KOPT-K1 (cell line): ENCODE measurements around the gene QRICH1.

Experiments
- H3K27ac ChIP-seq: fragments of 200-600 bp; sonication (generic); 2 replicates; pipeline ENCODE4 v1.5.1; 2016; ENCODE audit warnings: antibody characterized with exemption, mild to moderate bottlenecking, low read depth, low read length; ENCODE audit not compliant: poor library complexity, severe bottlenecking
- H3K36me3 ChIP-seq: fragments of 200-600 bp; sonication (generic); 2 replicates; pipeline ENCODE4 v1.5.1; 2017; ENCODE audit warnings: antibody characterized with exemption, mild to moderate bottlenecking, low read length, moderate library complexity; ENCODE audit not compliant: insufficient read depth
- H3K9me3 ChIP-seq: fragments of 200-600 bp; sonication (generic); 2 replicates; pipeline ENCODE4 v1.5.1; 2017; ENCODE audit warnings: antibody characterized with exemption, low read length, mild to moderate bottlenecking; ENCODE audit not compliant: insufficient read depth, poor library complexity, severe bottlenecking

QRICH1 gene

GRCh38 chr3:49122886-49123545, 29.1 kb upstream of the QRICH1 start:
- Histone ChIP-seq H3K27ac (no peak overlapping the region), H3K36me3 (peaks cover 12% of the 10 kb centered on the region), H3K9me3 (no peaks in the 10 kb centered on the region)

GRCh38 chr3:49122451-49122850, 28.6 kb upstream of the QRICH1 start:
- H3K9me3 ChIP-seq = no peaks in the 10 kb centered on the region
- H3K27ac ChIP-seq = no peak overlapping the region
- H3K36me3 ChIP-seq = peaks cover 18% of the 10 kb centered on the region

GRCh38 chr3:49122022-49122421, 28.2 kb upstream of the QRICH1 start:
- peaks cover 22% of the 10 kb centered on the region for H3K36me3 ChIP-seq
- peak overlapping the region; percentile 82 for H3K27ac ChIP-seq

GRCh38 chr3:49121132-49121736, 27.4 kb upstream of the QRICH1 start:
- H3K27ac ChIP-seq = peak overlapping the region; percentile 82
- H3K36me3 ChIP-seq = peaks cover 30% of the 10 kb centered on the region
- H3K9me3 ChIP-seq = no peaks in the 10 kb centered on the region

More at GRCh38 chr3:49122022-49122421, 28.2 kb upstream of the QRICH1 start:
- H3K9me3 ChIP-seq = no peaks in the 10 kb centered on the region

GRCh38 chr3:49120438-49121131, 26.7 kb upstream of the QRICH1 start, which contains the start of gene USP19:
USP19 (minus strand) TSS chr3:49120823; CDS start chr3:49119145, 1,678 bp downstream.
- Histone ChIP-seq H3K27ac (peak within 1 kb of the TSS; percentile 82), H3K9me3 (no peaks in the 10 kb centered on the region), H3K36me3 (peaks cover 36% of the 10 kb centered on the region)

GRCh38 chr3:49120096-49120437, 26.2 kb upstream of the QRICH1 start:
- Histone ChIP-seq H3K36me3 (peaks cover 42% of the 10 kb centered on the region), H3K27ac (peak overlapping the region; percentile 82), H3K9me3 (no peaks in the 10 kb centered on the region)

GRCh38 chr3:49119439-49119838, 25.6 kb upstream of the QRICH1 start:
- H3K27ac ChIP-seq = peak overlapping the region; percentile 82
- peaks cover 48% of the 10 kb centered on the region for H3K36me3 ChIP-seq
- H3K9me3 ChIP-seq = no peaks in the 10 kb centered on the region

GRCh38 chr3:49119036-49119435, 25.2 kb upstream of the QRICH1 start:
- H3K9me3 ChIP-seq = no peaks in the 10 kb centered on the region
- peaks cover 52% of the 10 kb centered on the region for H3K36me3 ChIP-seq

GRCh38 chr3:49112262-49112661, 18.4 kb upstream of the QRICH1 start:
- Histone ChIP-seq H3K36me3 (peaks cover 98% of the 10 kb centered on the region), H3K9me3 (no peaks in the 10 kb centered on the region), H3K27ac (no peak overlapping the region)

More at GRCh38 chr3:49119036-49119435, 25.2 kb upstream of the QRICH1 start:
- H3K27ac ChIP-seq = peak overlapping the region; percentile 82

- no peaks in the 10 kb centered on the region for H3K9me3 ChIP-seq
- no peak overlapping the region for H3K27ac ChIP-seq
- peaks cover 90% of the 10 kb centered on the region for H3K36me3 ChIP-seq
These were observed 17.5 kb upstream of the QRICH1 start for GRCh38 chr3:49111347-49111746.

GRCh38 chr3:49110780-49111179, 16.9 kb upstream of the QRICH1 start:
- Histone ChIP-seq H3K9me3 (no peaks in the 10 kb centered on the region), H3K36me3 (peaks cover 84% of the 10 kb centered on the region), H3K27ac (no peak overlapping the region)

- peaks cover 61% of the 10 kb centered on the region for H3K36me3 ChIP-seq
- H3K9me3 ChIP-seq = no peaks in the 10 kb centered on the region
- no peak overlapping the region for H3K27ac ChIP-seq
These were observed 14.5 kb upstream of the QRICH1 start for GRCh38 chr3:49108346-49108745.

- peaks cover 61% of the 10 kb centered on the region for H3K36me3 ChIP-seq
- no peaks in the 10 kb centered on the region for H3K9me3 ChIP-seq
- H3K27ac ChIP-seq = peak within 1 kb of the TSS; percentile 90
These were observed 10.8 kb upstream of the QRICH1 start, which contains the start of gene QARS1 for GRCh38 chr3:49104427-49105291. QARS1 (minus strand) TSS chr3:49104757; CDS start chr3:49104733, 24 bp downstream.

GRCh38 chr3:49104052-49104426, 10.2 kb upstream of the QRICH1 start:
- H3K36me3 ChIP-seq = peaks cover 61% of the 10 kb centered on the region
- H3K9me3 ChIP-seq = no peaks in the 10 kb centered on the region
- H3K27ac ChIP-seq = peak overlapping the region; percentile 90
